GM12892 (cell line): ENCODE data around the gene SOHLH1.

Experiments used
- POLR2A ChIP-seq: IDR thresholded peaks from 2 replicates; pipeline ENCODE4 v1.6.1; 2011; ENCODE audit warnings: low read depth, low read length, control low read depth
- POLR2AphosphoS5 ChIP-seq: IDR thresholded peaks from 2 replicates; pipeline ENCODE4 v1.6.1; 2011; ENCODE audit warnings: low read depth, low read length, control low read depth
- TAF1 ChIP-seq: IDR thresholded peaks from 2 replicates; pipeline ENCODE4 v1.6.1; 2011; ENCODE audit warnings: low read depth, mild to moderate bottlenecking, control low read depth, low read length, borderline replicate concordance

DNA sequence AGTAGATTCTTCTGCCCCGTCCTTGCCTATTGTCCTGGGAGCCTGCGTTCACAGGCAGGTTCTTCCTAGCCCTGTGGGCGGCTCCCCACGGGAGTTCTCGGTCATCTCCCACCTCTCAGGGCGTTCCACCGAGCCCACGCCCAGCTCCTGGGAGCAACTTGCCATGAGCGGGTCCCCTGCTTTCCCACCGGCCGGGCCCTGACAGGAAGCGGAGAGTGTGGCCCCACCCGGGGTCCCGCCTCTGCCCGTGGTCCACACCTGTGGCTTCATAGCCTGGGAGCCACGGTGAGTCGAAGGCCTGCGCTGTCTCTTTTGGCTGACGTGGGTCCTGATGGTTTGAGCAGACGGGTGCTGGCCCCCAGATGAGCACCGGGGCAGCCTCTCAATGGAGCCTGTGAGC is 45.9 kb upstream of the SOHLH1 start:
- TF ChIP-seq POLR2A, result no peak
- no peak for TF ChIP-seq POLR2AphosphoS5
- TF ChIP-seq TAF1, result no peak
